IMR-90 (cell line): ENCODE data around the gene DCAF10. TPM values are rescaled to one million over a fixed set of nuclear protein-coding genes. Genes with fewer than 3 reads are reported as not detected.

ENCODE experiments used
- ATAC-seq: fragments of 200-7000 bp; cut with Tn5 transposase; 2 replicates; pipeline ENCODE4 v1.9.1; 2020; ENCODE audit warnings: low read depth, mild to moderate bottlenecking, moderate library complexity
- BruUV-seq: library from RNA; stranded (reverse); fragments of 400-500 nt; replicated peaks from 2 replicates; lab custom pipeline; 2021; lab: Mats Ljungman, UMichigan
- CTCF ChIA-PET: fragments of 300-600 bp; formaldehyde crosslinking; extraction: SDS; loops from one replicate; lab custom pipeline; 2021; ENCODE audit warnings: antibody characterized with exemption; lab: Yijun Ruan, JAX
- POLR2A ChIA-PET: fragments of 300-600 bp; sonication (Branson Sonifier 250); formaldehyde crosslinking; loops from one replicate; lab custom pipeline; 2022; ENCODE audit warnings: antibody characterized with exemption; ENCODE audit not compliant: unreplicated experiment; lab: Charles Lee
- DNase-seq: peaks from one replicate; pipeline ENCODE4 v3.0.0; 2013
- H2AFZ ChIP-seq: replicated peaks from 2 replicates; pipeline ENCODE3; 2013; ENCODE audit warnings: low read length, mild to moderate bottlenecking; ENCODE audit not compliant: poor library complexity
- H2AK5ac ChIP-seq: 2 replicates; pipeline ENCODE4 v1.6.1; 2013; ENCODE audit warnings: low read depth, low read length, inconsistent platforms
- H2AK9ac ChIP-seq: replicated peaks from 2 replicates; pipeline ENCODE3; 2013; ENCODE audit warnings: mild to moderate bottlenecking, low read depth, low read length, moderate library complexity; ENCODE audit not compliant: poor library complexity
- H2BK120ac ChIP-seq: 2 replicates; pipeline ENCODE4 v1.6.1; 2013; ENCODE audit warnings: low read depth, low read length, inconsistent platforms
- H2BK15ac ChIP-seq: 3 replicates; pipeline ENCODE4 v1.6.1; 2013; ENCODE audit warnings: low read depth, low read length, inconsistent platforms
- H2BK20ac ChIP-seq: 2 replicates; pipeline ENCODE4 v1.6.1; 2013; ENCODE audit warnings: low read depth, mild to moderate bottlenecking, inconsistent platforms, low read length, moderate library complexity
- H2BK5ac ChIP-seq: 2 replicates; pipeline ENCODE4 v1.6.1; 2013; ENCODE audit warnings: mild to moderate bottlenecking, low read depth, low read length, inconsistent platforms; ENCODE audit not compliant: poor library complexity, severe bottlenecking
- H3K14ac ChIP-seq: replicated peaks from 2 replicates; pipeline ENCODE4 v1.6.1; 2013; ENCODE audit warnings: low read depth, low read length, inconsistent platforms
- H3K18ac ChIP-seq: 2 replicates; pipeline ENCODE4 v1.6.1; 2013; ENCODE audit warnings: low read depth, low read length, control low read depth
- H3K23ac ChIP-seq: 2 replicates; pipeline ENCODE4 v1.6.1; 2013; ENCODE audit warnings: low read depth, low read length, inconsistent platforms
- H3K27ac ChIP-seq: 2 replicates; pipeline ENCODE4 v1.5.1; 2013; ENCODE audit warnings: mild to moderate bottlenecking, control low read depth, low read length; ENCODE audit not compliant: insufficient read depth
- H3K27me3 ChIP-seq: 2 replicates; pipeline ENCODE4 v1.6.1; 2013; ENCODE audit warnings: low read length; ENCODE audit not compliant: control insufficient read depth, insufficient read depth
- H3K36me3 ChIP-seq: 2 replicates; pipeline ENCODE4 v1.6.1; 2013; ENCODE audit warnings: low read length, mixed read lengths; ENCODE audit not compliant: control insufficient read depth, insufficient read depth
- H3K4ac ChIP-seq: 2 replicates; pipeline ENCODE4 v1.6.1; 2013; ENCODE audit warnings: low read depth, low read length, inconsistent platforms
- H3K4me1 ChIP-seq: 2 replicates; pipeline ENCODE4 v1.6.1; 2013; ENCODE audit warnings: low read length, mixed read lengths; ENCODE audit not compliant: control insufficient read depth, insufficient read depth
- H3K4me2 ChIP-seq: 2 replicates; pipeline ENCODE4 v1.6.1; 2013; ENCODE audit warnings: low read depth, mild to moderate bottlenecking, control low read depth, low read length, moderate library complexity
- H3K4me3 ChIP-seq: 2 replicates; pipeline ENCODE4 v1.5.1; 2013; ENCODE audit warnings: low read depth, mild to moderate bottlenecking, control low read depth, low read length, moderate library complexity; ENCODE audit not compliant: insufficient read depth
- H3K56ac ChIP-seq: 2 replicates; pipeline ENCODE4 v1.6.1; 2013; ENCODE audit warnings: low read length, inconsistent platforms; ENCODE audit not compliant: insufficient read depth; ENCODE audit errors: extremely low read depth
- H3K79me1 ChIP-seq, 2 experiments: 2 replicates each; pipeline ENCODE4 v1.6.1; 2013; ENCODE audit warnings: low read length in 2 of 2, inconsistent platforms in 1 of 2, low read depth in 1 of 2
- H3K9ac ChIP-seq: 2 replicates; pipeline ENCODE4 v1.6.1; 2013; ENCODE audit warnings: low read depth, low read length, control low read depth
- H3K9me1 ChIP-seq: 2 replicates; pipeline ENCODE4 v1.6.1; 2013; ENCODE audit warnings: low read length, inconsistent platforms; ENCODE audit not compliant: insufficient read depth
- H3K9me3 ChIP-seq: 2 replicates; pipeline ENCODE4 v1.6.1; 2013; ENCODE audit warnings: low read length; ENCODE audit not compliant: control insufficient read depth, insufficient read depth
- H4K20me1 ChIP-seq: 2 replicates; pipeline ENCODE4 v1.6.1; 2013; ENCODE audit warnings: low read length, inconsistent platforms; ENCODE audit not compliant: insufficient read depth
- H4K5ac ChIP-seq: 2 replicates; pipeline ENCODE4 v1.6.1; 2013; ENCODE audit warnings: mild to moderate bottlenecking, low read depth, low read length, control low read depth
- H4K8ac ChIP-seq, 2 experiments: 2 replicates each; pipeline ENCODE4 v1.6.1; 2013; ENCODE audit warnings: low read depth in 2 of 2, low read length in 2 of 2, control low read depth in 1 of 2, inconsistent platforms in 1 of 2
- H4K91ac ChIP-seq: 2 replicates; pipeline ENCODE4 v1.6.1; 2013; ENCODE audit warnings: low read depth, low read length, inconsistent platforms; ENCODE audit not compliant: insufficient read depth
- CEBPB ChIP-seq: IDR thresholded peaks from 2 replicates; pipeline ENCODE4 v1.6.1; 2012; ENCODE audit warnings: low read depth, low read length, improper control_type of control experiment
- MAFK ChIP-seq: IDR thresholded peaks from 2 replicates; pipeline ENCODE4 v1.6.1; 2012; ENCODE audit warnings: low read depth, low read length, improper control_type of control experiment
- RAD21 ChIP-seq: IDR thresholded peaks from 2 replicates; pipeline ENCODE4 v1.6.1; 2012; ENCODE audit warnings: low read length, improper control_type of control experiment
- RFX5 ChIP-seq: IDR thresholded peaks from 2 replicates; pipeline ENCODE4 v1.8.0; 2012; ENCODE audit warnings: low read depth, mild to moderate bottlenecking, low read length, moderate library complexity
- WGBS, 2 experiments: methylation state at CpG; one replicate each; pipeline versions ENCODE4 v1.1.5 to v1.1.7; 2013; ENCODE audit warnings: missing lambda C conversion rate in 2 of 2; ENCODE audit not compliant: insufficient read length in 1 of 2; ENCODE audit errors: extremely low coverage in 2 of 2; 5-methylcytosine and 5-hydroxymethylcytosine counted together
- dilution Hi-C: fragments of 300-500 bp; cut with HindIII; formaldehyde crosslinking; loops from one replicate; pipeline ENCODE4 v1.14.3; 2018; ENCODE audit warnings: low sequenced_read_pairs; ENCODE audit not compliant: unreplicated experiment
- in situ Hi-C: fragments of 300-500 bp; cut with MboI; formaldehyde crosslinking; loops from 3 replicates; pipeline ENCODE4 v1.14.3; 2019; ENCODE audit warnings: low sequenced_read_pairs, inconsistent platforms, mixed read lengths
- intact Hi-C: fragments of 100-400 bp; cut with micrococcal nuclease; formaldehyde crosslinking; loops from 2 replicates; pipeline ENCODE4 v1.10.0; 2022
- polyA plus RNA-seq, 3 experiments: library from polyadenylated mRNA; depleted of rRNA; stranded (reverse); fragments of >200 nt; gene quantifications; 2 replicates each; pipeline ENCODE4 v1.2.3, GENCODE V29; 2012; ENCODE audit warnings: low replicate concordance in 1 of 3
- total RNA-seq: library from RNA; depleted of rRNA; stranded (reverse); fragments of >200 nt; gene quantifications from 2 replicates; pipeline ENCODE4 v1.2.3, GENCODE V29; 2012

DCAF10 gene
- total and polyA plus RNA-seq, 2 of the 4 experiments (the other 2 are of a cell fraction), result 17.1 to 19.4 TPM

DNA sequence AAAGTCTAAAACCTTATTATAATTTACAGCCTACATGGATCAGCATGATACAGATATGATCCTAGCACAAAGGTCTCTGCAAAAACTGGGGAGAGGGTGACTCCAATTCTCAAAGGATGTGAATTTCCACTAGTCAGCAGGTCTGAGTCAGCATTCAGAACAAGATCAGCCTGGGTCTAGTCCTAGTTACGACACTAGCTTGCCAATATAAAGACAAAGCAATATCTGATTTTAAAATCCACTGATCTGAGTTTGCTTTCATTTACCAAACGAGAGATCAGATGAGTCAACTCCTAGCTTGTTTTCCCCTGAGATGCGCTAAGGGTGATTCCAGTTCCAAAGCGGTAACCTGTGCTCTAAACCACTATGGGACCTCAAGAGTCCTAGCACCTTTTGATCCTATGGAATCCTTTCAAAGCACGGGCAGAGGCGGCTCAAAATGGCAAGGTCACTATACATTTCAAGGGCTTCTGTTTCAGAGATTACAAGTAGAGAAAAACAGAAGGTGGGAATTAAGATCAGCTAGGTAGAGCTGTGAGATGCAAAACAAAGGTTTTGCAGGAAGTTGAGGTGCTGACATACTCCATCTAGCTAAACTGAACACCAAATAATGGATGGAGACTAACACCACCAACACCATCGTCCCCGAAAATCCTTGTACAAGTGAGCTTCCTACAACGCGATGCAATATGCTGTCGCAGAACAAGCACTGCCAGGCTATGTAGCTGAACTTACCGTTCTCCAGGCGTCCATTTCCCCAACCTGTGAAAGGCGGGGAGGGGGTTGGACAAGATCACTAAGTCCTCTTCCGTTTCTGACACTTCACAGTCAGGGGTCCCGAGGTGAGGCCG lies 102.4 kb downstream of the DCAF10 start:
- Histone ChIP-seq H3K4me3 (peak overlapping the region; percentile 78), H4K91ac (peak overlapping the region; percentile 21), H3K79me1 (peaks cover 13 to 37% of the 10 kb centered on the region in 2 experiments), H3K9ac (peak overlapping the region; percentile 97), H3K23ac (peak overlapping the region; percentile 66), H3K36me3 (0 out of 2 replicates have a peak, but pooled peaks cover 4% of the 10 kb centered on the region), H4K8ac (peak overlapping the region in 1 of 2 experiments; percentile 20; a peak in 3 of 4 replicates), H2AK9ac (peak overlapping the region; percentile 77), H2BK20ac (no peak overlapping the region), H2AK5ac (peak overlapping the region; percentile 1; the same call in 1 of the 2 replicates), H2BK15ac (no peak overlapping the region; the same call in 2 of the 3 replicates), H4K5ac (peak overlapping the region; percentile 16), H3K4me1 (peaks cover 12% of the 10 kb centered on the region), H3K56ac (peak overlapping the region; percentile 5), H4K20me1 (no peaks in the 10 kb centered on the region), H2BK5ac (peak overlapping the region; percentile 27), H3K9me1 (peaks cover 10% of the 10 kb centered on the region), H3K18ac (0 out of 2 replicates have a peak overlapping the region, but pooled peaks have one; percentile 0), H3K27me3 (no peaks in the 10 kb centered on the region), H2BK120ac (0 out of 2 replicates have a peak overlapping the region, but pooled peaks have one; percentile 1), H3K4me2 (peak overlapping the region; percentile 97), H3K4ac (peak overlapping the region; percentile 59), H3K27ac (peak overlapping the region; percentile 62), H3K9me3 (no peaks in the 10 kb centered on the region), H3K14ac (peak overlapping the region; percentile 90), H2AFZ (peak overlapping the region; percentile 96)
- POLR2A ChIA-PET, result no interaction called here
- in situ Hi-C loops, result loop anchor here (10.0 kb wide), 1 partner anchor 318 kb away; no protein-coding TSS in a partner anchor
- DNase-seq (peak; percentile 65), ATAC-seq (peak; percentile 2)
- intact Hi-C loops, result loop anchor here (2.0 to 5.0 kb wide), 3 partner anchors 156 to 421 kb away; partner anchors contain the start of gene TOMM5
- no peak for TF ChIP-seq RAD21
- peak; percentile 16; the same call in 1 of the 2 replicates for TF ChIP-seq CEBPB
- TF ChIP-seq RFX5, result no peak
- peak; percentile 93 for TF ChIP-seq MAFK
- no TSS peak for BruUV-seq
- CTCF ChIA-PET, result interaction anchor here (0.7 to 1.1 kb wide), 2 partner anchors 360 to 421 kb away, joined by 3 to 4 read pairs; no protein-coding TSS in a partner anchor
- WGBS, 2 experiments, result 7% methylated on average over 2 of the region's 17 CpGs; no CpG with 5 or more reads in 1 of the 2 experiments
- dilution Hi-C loops, result loop anchor here (25.0 kb wide), 1 partner anchor 484 kb away; the partner anchor contains the start of gene ALDH1B1
